ENCODE results near the gene PTGER2. TPM values are rescaled to one million over a fixed set of nuclear protein-coding genes. Genes with fewer than 3 reads are reported as not detected.

Gene PTGER2
- total RNA-seq, 4 donors from 2014 or later, result 0.25 to 0.78 TPM; not detected in 2

DNA sequence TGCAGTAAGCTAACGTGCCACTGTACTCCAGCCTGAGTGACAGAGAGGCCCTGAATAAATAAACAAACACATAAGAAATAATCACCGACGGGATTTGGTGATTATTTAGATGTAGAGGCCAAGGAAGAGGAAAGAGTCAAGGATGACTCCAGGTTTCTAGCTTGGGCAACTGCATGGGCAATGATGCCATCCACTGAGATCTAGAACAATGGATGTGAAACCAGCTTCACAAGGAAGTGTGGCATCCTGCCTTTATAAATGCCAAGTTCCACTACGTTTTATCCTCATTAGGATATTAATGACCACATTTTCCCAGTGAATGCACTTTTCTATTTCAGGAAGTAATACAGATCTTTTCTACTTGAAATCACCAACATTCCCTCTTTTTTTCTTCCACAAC is 10.9 kb upstream of the PTGER2 start:
- in situ Hi-C loops (cut with MboI; ENCODE audit: low sequenced_read_pairs in 4 of 4), result no loop called here
- H3K4me1 ChIP-seq, result no peaks in the 10 kb centered on the region
- TF ChIP-seq CTCF (IDR thresholded peaks at IDR 0.05 in 4 of 5, conservative IDR thresholded peaks at IDR 0.05 in 1 of 5) (no peak), POLR2A (IDR thresholded peaks at IDR 0.05) (no peak)

DNA sequence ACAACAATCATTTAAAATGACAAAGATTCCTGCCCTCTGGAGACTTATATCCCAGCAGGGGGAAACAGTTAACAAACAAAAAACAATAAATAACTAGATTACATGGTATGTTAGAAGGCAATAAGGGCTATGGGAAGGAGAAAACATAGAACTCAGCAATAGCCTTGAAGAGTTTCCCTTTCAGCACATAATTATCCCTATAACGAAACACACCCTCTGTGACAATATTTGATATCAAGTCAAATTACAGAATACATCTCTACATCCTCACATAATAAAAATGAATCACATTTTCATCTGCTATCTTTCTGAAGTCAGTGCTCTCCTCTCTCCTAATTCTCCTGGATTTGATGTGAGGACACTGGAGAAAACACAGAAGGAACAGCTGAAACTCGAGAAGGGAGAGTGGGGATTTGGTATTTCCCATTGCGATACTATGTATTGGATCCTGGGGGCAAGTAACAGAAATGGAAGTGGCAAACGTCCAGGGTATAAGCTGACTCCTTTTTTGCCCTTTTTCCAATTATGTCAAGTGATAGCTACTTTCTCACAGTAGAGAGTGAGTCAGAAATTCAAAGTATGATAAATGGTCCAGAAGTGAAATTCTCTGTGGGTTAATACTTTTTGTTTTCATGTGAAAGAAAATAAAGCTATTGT is 9.7 kb upstream of the PTGER2 start:
- in situ Hi-C loops (cut with MboI; ENCODE audit: low sequenced_read_pairs in 4 of 4), result no loop called here

More for the DNA sequence above, 10.9 kb upstream of the PTGER2 start:
- Histone ChIP-seq H3K4me3 (no peak overlapping the region), H3K27me3 (no peaks in the 10 kb centered on the region), H3K27ac (no peak overlapping the region), H3K9me3 (no peaks in the 10 kb centered on the region), H3K36me3 (no peaks in the 10 kb centered on the region)
- no peak for DNase-seq
- intact Hi-C loops (cut with DNase I; ENCODE audit: low total_unique reads), result no loop called here
- no peak for ATAC-seq

DNA sequence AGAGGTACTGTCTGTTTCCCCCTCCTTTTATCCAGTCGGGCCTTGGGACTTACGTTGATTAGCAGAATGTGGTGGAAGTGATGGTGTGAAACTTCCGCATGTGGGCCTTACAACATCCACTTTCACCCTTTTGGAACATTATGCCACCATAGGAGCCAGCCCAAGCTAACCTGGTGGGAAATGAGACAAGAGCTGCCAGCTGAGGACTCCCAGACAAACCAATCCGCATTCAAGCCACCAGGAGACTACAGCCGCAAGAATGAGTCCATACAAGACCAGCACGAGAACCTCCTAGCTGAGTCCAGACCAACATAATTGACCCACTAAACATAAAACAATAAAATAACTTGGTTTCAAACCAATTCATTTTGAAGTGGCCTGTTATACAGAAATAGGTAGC is 9.1 kb upstream of the PTGER2 start:
- DNase-seq (no peak), ATAC-seq (no peak)
- no peaks in the 10 kb centered on the region for H3K36me3 ChIP-seq
- in situ Hi-C loops (cut with MboI; ENCODE audit: low sequenced_read_pairs in 4 of 4) (no loop called here), intact Hi-C loops (cut with DNase I; ENCODE audit: low total_unique reads) (no loop called here)
- no peaks in the 10 kb centered on the region for H3K27me3 ChIP-seq
- no peak overlapping the region for H3K4me3 ChIP-seq
- no peak for TF ChIP-seq POLR2A (IDR thresholded peaks at IDR 0.05)
- no peak for TF ChIP-seq CTCF (IDR thresholded peaks at IDR 0.05 in 4 of 5, conservative IDR thresholded peaks at IDR 0.05 in 1 of 5)
- H3K27ac ChIP-seq, result no peak overlapping the region
- no peaks in the 10 kb centered on the region for H3K4me1 ChIP-seq
- H3K9me3 ChIP-seq, result no peaks in the 10 kb centered on the region

More for the DNA sequence above, 9.7 kb upstream of the PTGER2 start:
- no peak for TF ChIP-seq POLR2A (IDR thresholded peaks at IDR 0.05)
- no peak for TF ChIP-seq CTCF (IDR thresholded peaks at IDR 0.05 in 4 of 5, conservative IDR thresholded peaks at IDR 0.05 in 1 of 5)
- ATAC-seq, result no peak
- intact Hi-C loops (cut with DNase I; ENCODE audit: low total_unique reads), result no loop called here
- Histone ChIP-seq H3K4me1 (no peaks in the 10 kb centered on the region), H3K36me3 (no peaks in the 10 kb centered on the region), H3K27me3 (no peaks in the 10 kb centered on the region), H3K9me3 (no peaks in the 10 kb centered on the region), H3K4me3 (no peak overlapping the region), H3K27ac (no peak overlapping the region)
- DNase-seq, result no peak

DNA sequence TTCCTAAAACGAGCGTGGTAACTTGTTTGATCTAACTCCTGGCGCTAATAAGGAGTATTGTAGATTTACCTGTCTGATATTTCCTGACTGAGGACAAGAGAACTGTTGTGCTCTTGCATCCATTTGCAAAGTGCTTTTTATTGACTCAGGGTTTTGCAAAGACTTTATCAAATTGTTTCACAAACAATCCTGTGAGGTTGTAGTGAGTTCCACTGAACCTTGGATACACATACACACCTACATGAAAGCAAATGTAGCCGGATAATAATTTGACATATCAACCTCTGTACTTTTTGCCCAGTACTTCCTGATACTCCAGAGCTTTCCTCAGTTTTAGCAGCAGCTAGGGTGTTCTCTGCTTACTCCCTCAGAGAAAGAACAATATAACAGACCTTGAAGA is 6.7 kb upstream of the PTGER2 start:
- no peak overlapping the region for H3K4me3 ChIP-seq
- H3K27ac ChIP-seq, result no peak overlapping the region
- H3K4me1 ChIP-seq, result no peaks in the 10 kb centered on the region
- no peaks in the 10 kb centered on the region for H3K36me3 ChIP-seq
- intact Hi-C loops (cut with DNase I; ENCODE audit: low total_unique reads) (no loop called here), in situ Hi-C loops (cut with MboI; ENCODE audit: low sequenced_read_pairs in 4 of 4) (no loop called here)
- H3K27me3 ChIP-seq, result peaks cover 0 to under 1% (median 0%) of the 10 kb centered on the region in 3 donors
- ATAC-seq, result no peak
- no peaks in the 10 kb centered on the region for H3K9me3 ChIP-seq
- no peak for TF ChIP-seq POLR2A (IDR thresholded peaks at IDR 0.05)
- TF ChIP-seq CTCF (IDR thresholded peaks at IDR 0.05 in 4 of 5, conservative IDR thresholded peaks at IDR 0.05 in 1 of 5), result no peak
- DNase-seq, result no peak

GRCh38 chr14:52307905-52308304 is 6.2 kb upstream of the PTGER2 start:
- H3K4me3 ChIP-seq, result no peak overlapping the region
- ATAC-seq (no peak), DNase-seq (no peak)
- H3K27me3 ChIP-seq, result peaks cover 0 to 5% (median under 1%) of the 10 kb centered on the region in 3 donors
- no peaks in the 10 kb centered on the region for H3K4me1 ChIP-seq
- no peak for TF ChIP-seq CTCF (IDR thresholded peaks at IDR 0.05 in 4 of 5, conservative IDR thresholded peaks at IDR 0.05 in 1 of 5)
- TF ChIP-seq POLR2A (IDR thresholded peaks at IDR 0.05), result no peak
- no peaks in the 10 kb centered on the region for H3K9me3 ChIP-seq
- in situ Hi-C loops (cut with MboI; ENCODE audit: low sequenced_read_pairs in 4 of 4), result no loop called here
- no peaks in the 10 kb centered on the region for H3K36me3 ChIP-seq
- intact Hi-C loops (cut with DNase I; ENCODE audit: low total_unique reads), result no loop called here
- no peak overlapping the region for H3K27ac ChIP-seq
